Measurements from ENCODE around the gene RHBDL2. TPM values are rescaled to one million over a fixed set of nuclear protein-coding genes. Genes with fewer than 3 reads are reported as not detected.

The RHBDL2 gene
- total and polyA plus RNA-seq, 2 donors (not counting 1 experiment from before 2014, with no cell fraction given): not detected

DNA sequence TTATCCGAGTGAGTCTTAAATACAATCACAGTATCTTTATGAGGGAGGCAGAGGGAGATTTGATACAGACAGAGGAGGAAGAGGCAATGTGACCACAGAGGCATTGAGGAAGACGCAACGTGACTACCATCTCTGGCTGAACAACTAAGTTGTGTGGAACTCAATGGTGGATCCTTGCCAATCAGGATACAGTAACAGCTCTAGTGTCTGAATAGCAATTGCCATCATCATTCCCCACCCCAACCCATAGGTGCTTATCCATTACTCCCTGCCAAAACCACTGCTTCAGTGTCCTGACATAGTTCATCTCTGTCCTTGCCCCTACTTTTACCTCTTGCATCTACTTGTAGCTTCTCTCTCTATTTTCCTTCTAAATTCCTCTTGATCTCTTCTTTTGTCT is 20.5 kb upstream of the RHBDL2 start:
- no peaks in the 10 kb centered on the region for H3K4me1 Mint-ChIP-seq
- H4K20me1 ChIP-seq (ENCODE audit: control insufficient read depth, insufficient read depth, low read length, poor library complexity, severe bottlenecking): no peaks in the 10 kb centered on the region
- TF ChIP-seq EZH2 (IDR thresholded peaks at IDR 0.05; ENCODE audit: borderline replicate concordance, insufficient read depth, low read depth, low read length, poor library complexity, severe bottlenecking): no peak
- TF ChIP-seq, protein P1, sequence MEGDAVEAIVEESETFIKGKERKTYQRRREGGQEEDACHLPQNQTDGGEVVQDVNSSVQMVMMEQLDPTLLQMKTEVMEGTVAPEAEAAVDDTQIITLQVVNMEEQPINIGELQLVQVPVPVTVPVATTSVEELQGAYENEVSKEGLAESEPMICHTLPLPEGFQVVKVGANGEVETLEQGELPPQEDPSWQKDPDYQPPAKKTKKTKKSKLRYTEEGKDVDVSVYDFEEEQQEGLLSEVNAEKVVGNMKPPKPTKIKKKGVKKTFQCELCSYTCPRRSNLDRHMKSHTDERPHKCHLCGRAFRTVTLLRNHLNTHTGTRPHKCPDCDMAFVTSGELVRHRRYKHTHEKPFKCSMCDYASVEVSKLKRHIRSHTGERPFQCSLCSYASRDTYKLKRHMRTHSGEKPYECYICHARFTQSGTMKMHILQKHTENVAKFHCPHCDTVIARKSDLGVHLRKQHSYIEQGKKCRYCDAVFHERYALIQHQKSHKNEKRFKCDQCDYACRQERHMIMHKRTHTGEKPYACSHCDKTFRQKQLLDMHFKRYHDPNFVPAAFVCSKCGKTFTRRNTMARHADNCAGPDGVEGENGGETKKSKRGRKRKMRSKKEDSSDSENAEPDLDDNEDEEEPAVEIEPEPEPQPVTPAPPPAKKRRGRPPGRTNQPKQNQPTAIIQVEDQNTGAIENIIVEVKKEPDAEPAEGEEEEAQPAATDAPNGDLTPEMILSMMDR (IDR thresholded peaks at IDR 0.05): no peak
- ATAC-seq (ENCODE audit: low read depth): no peak
- H3K27ac Mint-ChIP-seq: no peak overlapping the region
- no peak overlapping the region for H3K4me2 ChIP-seq (replicated peaks; ENCODE audit: low read depth, low read length, poor library complexity, severe bottlenecking)
- H3K27ac ChIP-seq (ENCODE audit: low read length in 2 of 2): no peak overlapping the region
- H3K36me3 ChIP-seq (replicated peaks in 1 of 2; ENCODE audit: control extremely low read depth in 1 of 2, control insufficient read depth in 1 of 2, extremely low read depth in 1 of 2, insufficient read depth in 2 of 2, low read length in 1 of 2): no peaks in the 10 kb centered on the region
- intact Hi-C loops (cut with micrococcal nuclease): no loop called here
- no peaks in the 10 kb centered on the region for H3K79me2 ChIP-seq (ENCODE audit: control insufficient read depth, insufficient read depth, low read length)
- WGBS (ENCODE audit: insufficient coverage): 100% methylated on average over 3 of the region's 3 CpGs
- ChIA-PET CTCF (no interaction called here), POLR2A (no interaction called here)
- no peaks in the 10 kb centered on the region for H3K9me3 Mint-ChIP-seq (ENCODE audit: insufficient read depth)
- no peaks in the 10 kb centered on the region for H3K4me1 ChIP-seq (ENCODE audit: control insufficient read depth in 2 of 2, insufficient read depth in 2 of 2, low read length in 2 of 2)
- no peak overlapping the region for H3K9ac ChIP-seq (ENCODE audit: low read length)
- DNase-seq: no peak
- peaks cover 17% of the 10 kb centered on the region for H3K27me3 Mint-ChIP-seq
- no peak overlapping the region for H2AFZ ChIP-seq (ENCODE audit: insufficient read depth, low read depth, low read length, poor library complexity, severe bottlenecking)
- no peaks in the 10 kb centered on the region for H3K9me3 ChIP-seq (ENCODE audit: control extremely low read depth in 1 of 3, control insufficient read depth in 2 of 3, insufficient read depth in 1 of 3, low read length in 2 of 3)
- no peak overlapping the region for H3K4me3 ChIP-seq (ENCODE audit: control extremely low read depth in 1 of 5, extremely low read depth in 1 of 5, insufficient read depth in 1 of 5, low read depth in 2 of 5, low read length in 4 of 5)
- H3K4me3 Mint-ChIP-seq: no peak overlapping the region
- no peaks in the 10 kb centered on the region for H3K27me3 ChIP-seq (replicated peaks in 1 of 4; ENCODE audit: control extremely low read depth in 1 of 4, control insufficient read depth in 3 of 4, insufficient read depth in 4 of 4, low read length in 3 of 4)

DNA sequence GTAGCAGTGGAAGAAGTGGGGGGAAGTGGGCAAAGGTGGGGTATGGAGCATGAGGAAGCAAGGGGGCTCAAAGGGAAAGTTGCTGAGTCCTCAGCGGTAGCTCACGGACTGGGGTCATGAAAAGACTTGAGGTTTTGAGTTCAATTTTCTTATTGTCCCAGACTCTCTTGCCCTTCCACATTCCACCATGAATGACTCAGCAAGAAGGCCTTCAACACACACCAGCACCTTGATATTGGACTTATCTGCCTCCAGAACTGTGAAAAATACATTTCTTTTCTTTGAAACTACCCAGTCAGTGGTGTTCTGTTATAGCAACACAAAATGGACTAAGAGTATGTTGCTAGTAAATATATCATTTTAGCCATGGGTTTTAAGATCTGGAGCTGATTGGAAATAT is 17.3 kb upstream of the RHBDL2 start:
- no peak for DNase-seq
- no peak overlapping the region for H3K4me3 ChIP-seq (ENCODE audit: control extremely low read depth in 1 of 5, extremely low read depth in 1 of 5, insufficient read depth in 1 of 5, low read depth in 2 of 5, low read length in 4 of 5)
- ChIA-PET POLR2A (interaction anchor here (0.7 kb wide), 1 partner anchor 18 kb away, joined by 13 read pairs; no protein-coding TSS in a partner anchor), CTCF (interaction anchor here (1.2 kb wide), 1 partner anchor 9 kb away, joined by 4 read pairs; no protein-coding TSS in a partner anchor)
- H2AFZ ChIP-seq (ENCODE audit: insufficient read depth, low read depth, low read length, poor library complexity, severe bottlenecking): no peak overlapping the region
- Mint-ChIP-seq H3K9me3 (ENCODE audit: insufficient read depth) (no peaks in the 10 kb centered on the region), H3K4me3 (no peak overlapping the region), H3K27me3 (peaks cover 16% of the 10 kb centered on the region), H3K27ac (no peak overlapping the region), H3K4me1 (no peaks in the 10 kb centered on the region)
- no peaks in the 10 kb centered on the region for H3K4me1 ChIP-seq (ENCODE audit: control insufficient read depth in 2 of 2, insufficient read depth in 2 of 2, low read length in 2 of 2)
- H3K27me3 ChIP-seq (replicated peaks in 1 of 4; ENCODE audit: control extremely low read depth in 1 of 4, control insufficient read depth in 3 of 4, insufficient read depth in 4 of 4, low read length in 3 of 4): no peaks in the 10 kb centered on the region
- no peak overlapping the region for H3K4me2 ChIP-seq (replicated peaks; ENCODE audit: low read depth, low read length, poor library complexity, severe bottlenecking)
- H3K9ac ChIP-seq (ENCODE audit: low read length): no peak overlapping the region
- H3K27ac ChIP-seq (ENCODE audit: low read length in 2 of 2): no peak overlapping the region
- H3K9me3 ChIP-seq (ENCODE audit: control extremely low read depth in 1 of 3, control insufficient read depth in 2 of 3, insufficient read depth in 1 of 3, low read length in 2 of 3): no peaks in the 10 kb centered on the region
- no peaks in the 10 kb centered on the region for H3K79me2 ChIP-seq (ENCODE audit: control insufficient read depth, insufficient read depth, low read length)
- no peak for TF ChIP-seq EZH2 (IDR thresholded peaks at IDR 0.05; ENCODE audit: borderline replicate concordance, insufficient read depth, low read depth, low read length, poor library complexity, severe bottlenecking)
- TF ChIP-seq, protein P1 (IDR thresholded peaks at IDR 0.05): no peak
- ATAC-seq (ENCODE audit: low read depth): no peak
- intact Hi-C loops (cut with micrococcal nuclease): no loop called here
- no peaks in the 10 kb centered on the region for H3K36me3 ChIP-seq (replicated peaks in 1 of 2; ENCODE audit: control extremely low read depth in 1 of 2, control insufficient read depth in 1 of 2, extremely low read depth in 1 of 2, insufficient read depth in 2 of 2, low read length in 1 of 2)
- no peaks in the 10 kb centered on the region for H4K20me1 ChIP-seq (ENCODE audit: control insufficient read depth, insufficient read depth, low read length, poor library complexity, severe bottlenecking)
- WGBS (ENCODE audit: insufficient coverage): 100% methylated on average over 1 of the region's 2 CpGs

Data from B cell (primary cell).